Kidney glomerular epithelial cell (primary cell): ENCODE measurements around the gene PEX11A.
A peak's percentile ranks its signal among the peaks of the same experiment; 100 is the strongest.

Source experiments
- DNase-seq: peaks from one replicate; lab custom pipeline; 2025; lab: John Stamatoyannopoulos, UW

PEX11A gene

DNA sequence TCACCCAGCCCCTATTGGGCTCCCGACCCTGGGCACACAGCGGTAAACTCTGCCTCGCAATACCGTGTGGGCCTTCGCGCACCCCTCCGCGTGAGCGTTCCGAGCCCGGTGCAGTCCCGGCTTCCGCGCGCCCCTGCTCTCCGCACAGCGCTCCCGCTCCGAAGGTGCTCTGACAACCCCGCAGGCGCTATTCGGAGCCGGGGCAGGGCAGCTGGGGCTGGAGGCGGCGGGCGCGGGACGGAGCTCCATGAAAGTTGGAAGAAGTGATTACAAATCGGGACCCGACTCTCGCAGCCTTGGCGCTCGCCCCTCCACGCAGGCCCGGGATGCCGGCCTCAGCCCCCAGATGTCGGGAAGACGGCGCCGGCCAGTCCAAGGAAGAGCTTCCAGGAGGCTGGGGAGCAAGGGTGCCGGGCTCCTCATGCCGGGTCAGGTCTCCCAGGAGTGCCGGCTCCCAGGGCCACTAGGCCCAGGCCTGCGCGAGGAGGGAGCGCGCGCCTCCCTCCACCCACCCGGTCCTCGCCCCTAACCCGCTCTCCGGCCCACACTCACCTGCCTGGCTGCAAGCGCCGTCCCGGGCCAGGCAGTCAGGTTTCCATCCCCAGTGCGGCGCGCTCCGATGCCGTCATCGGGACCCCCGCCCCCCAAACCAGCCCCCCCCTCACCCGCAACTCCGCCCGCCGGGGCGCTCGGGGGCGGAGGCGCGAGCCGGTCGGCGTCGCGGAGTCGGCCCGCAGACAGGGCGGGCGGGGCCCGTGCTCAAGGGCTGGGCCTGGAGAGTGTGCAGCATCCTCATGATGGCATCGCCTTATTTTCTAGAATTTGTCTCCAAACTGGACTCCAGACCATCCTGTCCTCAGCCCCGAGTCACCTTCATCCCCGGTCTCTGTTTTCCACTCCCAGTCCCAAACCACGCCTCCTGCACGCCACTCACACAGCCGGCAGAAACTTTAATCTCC is 35.4 kb downstream of the PEX11A start, which contains the start of gene KIF7:
Gene KIF7, minus strand, starts transcription at position 621 of the 959 bp plus-strand sequence. CDS start 2,537 bp downstream, outside the sequence.
- DNase-seq = peak; percentile 28

DNA sequence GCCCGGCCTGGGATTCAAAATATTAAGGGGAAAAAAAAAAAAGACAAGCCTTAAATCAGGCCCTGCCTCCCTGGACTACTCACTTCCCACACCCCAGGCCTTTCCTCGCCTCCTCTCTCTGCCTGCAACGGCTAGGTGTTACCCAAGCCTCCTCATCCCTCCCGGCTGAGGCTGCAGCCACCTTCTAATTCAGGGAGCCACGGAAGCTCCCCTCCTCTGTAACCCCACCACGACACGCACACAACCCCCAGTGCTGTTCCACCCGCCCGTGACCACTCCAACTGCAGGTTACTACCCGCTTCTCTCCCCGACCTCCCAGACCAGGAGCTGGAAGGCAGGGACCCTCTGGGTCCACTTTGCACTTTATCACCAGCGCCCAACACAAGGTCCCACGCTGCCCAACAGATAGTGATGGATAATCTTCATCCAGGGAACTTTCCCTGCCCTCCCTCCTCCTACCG is 36.2 kb downstream of the PEX11A start:
- no peak for DNase-seq

DNA sequence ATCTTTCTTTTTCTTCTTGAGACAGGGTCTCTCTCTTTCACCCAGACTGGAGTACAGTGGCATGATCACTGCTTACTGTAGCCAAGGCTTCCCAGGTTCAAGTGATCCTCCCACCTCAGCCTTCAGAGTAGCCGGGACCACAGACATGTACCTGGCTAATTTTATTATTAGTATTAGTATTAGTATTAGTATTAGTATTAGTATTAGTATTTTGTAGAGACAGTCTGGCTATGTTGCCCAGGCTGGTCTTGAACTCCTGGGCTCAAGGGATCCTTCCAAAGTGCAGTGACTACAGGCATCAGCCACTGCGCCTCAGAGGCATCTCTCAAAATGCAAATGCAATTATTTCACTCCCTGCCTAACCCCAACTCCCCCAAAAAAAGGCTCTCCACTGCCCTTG is 37.0 kb downstream of the PEX11A start:
- no peak for DNase-seq

DNA sequence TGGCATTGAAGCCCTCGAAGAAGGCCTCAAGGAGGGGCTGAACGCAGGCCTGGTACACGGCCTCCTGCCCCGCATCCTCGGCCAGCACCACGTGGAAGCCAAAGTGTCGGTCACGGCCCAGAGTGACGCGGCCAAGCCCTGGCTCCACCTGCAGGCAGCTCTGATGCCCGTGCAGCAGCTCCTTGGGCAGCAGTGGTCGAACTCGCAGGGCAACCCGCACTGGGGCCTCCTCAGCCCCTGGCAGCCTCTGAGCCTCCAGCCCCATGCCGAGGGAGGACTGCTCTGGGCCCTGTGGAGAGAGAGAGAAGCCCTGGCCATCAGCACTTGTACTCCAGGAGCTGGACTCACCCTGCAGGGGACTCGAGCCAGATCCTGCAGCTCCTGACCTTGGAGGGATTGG is 37.9 kb downstream of the PEX11A start:
- DNase-seq = no peak

DNA sequence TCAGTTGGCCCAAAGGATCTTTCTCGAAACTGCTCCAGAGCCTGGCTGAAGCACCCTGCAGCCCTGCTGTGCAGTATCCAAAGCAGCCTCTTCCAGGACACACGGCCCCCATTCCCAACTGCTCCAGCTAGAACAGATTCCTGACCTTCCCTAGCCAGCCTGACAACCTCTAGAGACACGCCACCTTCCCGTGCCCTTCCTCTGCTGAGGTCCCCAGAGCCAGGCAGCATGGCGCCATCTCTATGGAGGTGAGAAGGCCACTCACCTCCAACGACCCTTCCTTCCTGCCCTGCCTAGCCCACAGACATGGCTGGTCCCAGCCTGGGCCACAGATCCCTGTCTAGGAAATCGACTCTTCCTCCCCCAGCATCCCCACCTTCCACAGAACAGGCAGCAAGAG is 38.4 kb downstream of the PEX11A start:
- no peak for DNase-seq

DNA sequence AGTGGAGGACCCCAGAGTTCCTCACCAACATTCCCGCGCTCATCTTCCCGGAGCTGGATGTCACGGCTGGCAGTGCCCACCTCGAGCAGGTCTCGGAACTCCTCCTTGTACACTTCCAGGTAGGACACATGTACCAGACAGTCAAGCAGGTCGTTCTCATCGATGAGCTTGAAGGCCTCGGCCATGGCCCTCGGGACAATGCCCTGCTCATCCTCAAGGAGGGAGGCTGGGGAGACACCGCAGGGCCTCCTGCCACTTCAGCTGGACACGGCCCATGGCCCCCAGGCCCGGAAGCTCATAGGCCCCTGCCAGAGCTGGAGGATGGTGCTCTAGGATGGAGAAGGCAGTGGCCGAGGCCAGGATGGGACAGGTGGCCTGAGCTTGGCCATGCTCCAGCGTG is 40.8 kb downstream of the PEX11A start:
- DNase-seq = no peak

DNA sequence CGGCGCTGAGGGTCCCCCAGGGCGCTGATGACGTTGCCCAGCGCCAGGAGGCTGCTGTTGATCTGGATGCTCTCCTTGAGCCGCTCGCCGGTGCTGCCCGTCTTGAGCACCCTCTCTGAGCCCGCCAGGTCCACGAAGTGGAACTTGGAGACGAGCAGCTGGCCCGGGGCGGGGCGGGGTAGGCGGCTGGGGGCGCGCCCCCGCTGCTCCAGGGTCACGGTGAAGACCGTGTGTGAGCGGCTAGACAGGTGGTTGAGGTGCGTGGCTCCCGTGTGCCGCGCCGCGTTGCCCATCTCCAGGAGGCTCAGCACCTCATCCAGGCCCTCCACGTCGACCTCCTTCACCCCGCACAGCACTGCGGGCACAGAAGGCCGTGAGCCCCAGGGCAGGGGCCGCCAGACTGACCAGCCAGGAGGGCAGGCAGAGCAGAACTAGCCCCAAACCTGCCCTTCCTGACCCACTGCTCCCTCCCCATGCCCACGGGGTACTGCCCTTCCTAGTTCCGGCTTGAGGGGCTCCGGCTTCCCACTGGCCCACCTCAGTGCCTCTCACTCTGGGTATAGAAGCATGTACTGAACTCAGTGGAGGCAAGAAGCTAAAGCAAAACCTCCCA is 41.4 kb downstream of the PEX11A start:
- DNase-seq = no peak

DNA sequence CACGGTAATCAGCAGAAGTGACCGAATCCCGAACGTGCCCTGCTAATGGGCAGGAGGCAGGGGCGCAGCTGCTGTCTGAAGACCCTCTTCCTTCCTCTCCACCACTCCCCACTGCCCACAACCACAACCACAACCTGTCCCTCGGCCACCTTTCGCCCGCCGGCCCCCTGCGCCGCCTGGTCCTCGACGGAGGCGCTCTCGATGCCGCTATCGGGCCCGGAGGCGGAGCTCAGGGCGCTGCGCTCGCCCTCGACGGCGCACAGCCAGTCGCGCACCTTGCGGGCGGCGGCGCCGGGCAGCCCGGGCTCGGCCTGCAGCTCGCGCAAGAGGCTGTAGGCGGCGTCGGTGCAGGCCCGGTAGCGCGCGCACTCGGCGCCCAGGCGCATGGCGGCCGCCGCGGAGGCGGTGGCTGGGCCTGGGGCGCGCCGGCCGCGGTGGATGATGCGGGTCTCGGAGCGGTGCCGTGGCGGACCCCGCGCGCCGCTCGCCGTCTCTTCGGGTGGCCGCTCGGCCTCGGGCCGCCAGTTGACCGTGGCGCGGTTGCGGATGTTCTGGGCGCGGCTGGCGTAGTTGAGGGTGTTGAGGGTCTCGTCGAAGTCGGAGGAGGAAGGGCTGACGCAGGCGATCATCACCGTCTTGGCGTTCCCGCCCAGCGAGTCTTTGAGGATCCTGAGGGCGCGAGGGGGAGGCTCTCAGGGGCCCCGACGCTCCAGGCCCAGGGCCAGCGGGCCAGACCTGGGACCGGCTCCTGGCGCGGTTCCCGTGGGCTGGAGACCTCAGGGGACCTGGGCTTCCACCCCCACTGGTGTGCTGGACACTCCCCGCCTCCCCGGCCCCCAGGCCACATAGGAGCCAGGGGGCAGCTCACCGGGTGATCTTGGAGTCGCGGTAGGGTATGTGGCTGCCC is 42.2 kb downstream of the PEX11A start:
- no peak for DNase-seq

DNA sequence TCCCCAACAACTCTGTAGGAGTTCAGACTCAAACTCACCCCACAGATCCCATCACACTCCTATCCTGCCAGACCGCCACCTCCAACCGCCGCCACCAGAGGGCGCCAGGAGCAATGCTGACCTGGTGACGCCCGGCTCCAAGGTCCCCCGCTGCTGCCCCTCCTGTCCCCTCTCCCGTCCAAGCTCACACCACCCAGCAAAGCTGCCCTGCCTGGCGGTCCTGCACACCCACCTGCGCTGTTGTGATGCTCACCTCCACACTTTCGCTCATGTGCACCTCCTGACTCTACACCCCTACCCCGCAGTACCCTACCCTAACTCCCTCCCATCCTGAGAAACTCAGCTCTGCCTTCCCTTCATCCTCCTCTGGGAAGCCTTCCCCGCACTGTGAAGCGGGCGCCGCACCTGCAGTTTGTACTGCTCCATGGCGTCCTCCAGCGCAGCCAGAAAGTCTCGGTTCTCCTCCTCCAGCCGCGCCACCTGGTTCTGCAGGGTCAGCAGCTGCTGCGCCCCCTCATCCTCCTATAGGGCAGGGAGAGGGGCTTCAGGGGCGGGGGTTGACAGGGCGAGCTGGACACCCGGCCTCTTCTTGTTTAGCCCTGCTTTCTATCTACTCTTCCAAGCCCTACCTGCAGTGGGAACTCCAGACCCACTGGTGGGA is 43.2 kb downstream of the PEX11A start:
- peak; percentile 41 for DNase-seq

DNA sequence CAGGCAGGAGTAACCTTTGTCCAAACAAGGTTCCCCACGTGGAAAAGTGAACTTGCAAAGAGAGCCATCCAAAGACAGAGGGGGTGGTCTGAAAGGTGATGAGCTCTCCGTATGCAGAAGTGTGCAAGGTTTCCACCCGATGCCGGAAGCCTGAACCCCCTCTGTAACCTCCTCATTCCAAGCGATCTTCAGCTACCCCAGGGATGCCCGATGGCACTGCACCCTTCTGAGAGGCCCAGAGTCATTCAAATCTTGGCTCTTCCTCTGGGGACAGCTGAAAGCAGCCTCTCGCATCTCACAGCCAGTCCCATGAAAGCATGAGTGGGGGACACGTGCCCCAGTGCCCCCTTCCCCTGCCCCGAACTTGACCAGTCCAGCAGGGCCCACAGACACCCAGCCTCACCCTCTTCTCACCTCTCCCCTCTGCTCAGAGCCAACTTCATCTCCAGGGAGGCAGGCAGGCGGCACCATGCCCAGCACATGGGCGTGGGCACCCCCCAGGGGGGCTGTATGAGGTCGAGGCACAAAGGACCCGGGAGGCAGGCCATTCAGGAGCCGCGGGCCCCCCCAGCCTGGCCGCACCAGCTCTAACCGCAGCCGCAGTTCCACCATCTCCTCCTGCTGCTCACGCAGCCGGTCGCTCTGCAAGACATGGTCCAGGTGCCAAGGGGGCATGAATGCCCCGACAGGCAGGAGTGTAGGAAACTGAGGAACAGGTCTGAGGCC is 44.0 kb downstream of the PEX11A start:
- DNase-seq = no peak

DNA sequence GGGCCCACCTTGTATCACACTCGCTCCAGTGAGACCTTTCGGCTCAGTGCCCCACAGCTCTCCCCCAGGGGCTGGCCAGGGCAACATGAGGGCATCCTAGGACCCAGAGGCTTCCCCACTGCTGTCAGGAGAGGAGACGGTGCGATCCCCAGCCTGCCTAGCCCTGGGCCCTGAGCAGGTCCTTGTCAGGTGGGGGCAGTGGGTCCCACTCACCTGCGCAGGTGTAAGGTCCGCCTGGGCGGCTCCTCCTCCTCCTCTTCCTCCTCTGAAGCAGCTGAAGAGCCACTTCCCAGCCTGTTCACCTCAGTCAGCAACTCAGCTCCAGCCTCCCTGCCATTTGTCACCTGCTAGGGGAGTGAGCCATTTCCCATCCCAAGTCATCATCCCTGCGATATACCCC is 44.9 kb downstream of the PEX11A start:
- DNase-seq = no peak

DNA sequence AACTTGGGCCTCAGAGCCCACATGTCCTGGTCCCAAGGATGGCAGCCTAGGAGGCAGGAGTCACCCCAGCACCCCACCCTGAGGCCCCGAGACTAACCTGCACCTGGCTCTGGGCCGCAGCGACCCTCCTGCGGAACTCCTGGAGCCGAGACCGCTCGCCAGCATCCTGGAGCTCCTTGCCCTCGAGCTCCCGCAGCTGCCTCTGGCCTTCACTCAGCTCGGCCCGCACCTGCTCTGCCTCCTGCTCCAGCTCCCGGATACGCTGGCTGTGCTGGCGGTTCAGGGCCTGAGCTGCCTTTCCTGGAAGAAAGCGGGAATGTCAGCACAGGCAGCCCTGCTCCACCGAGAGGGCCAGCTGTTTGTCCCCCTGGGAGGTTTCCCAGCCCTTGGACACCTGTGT is 48.4 kb downstream of the PEX11A start:
- no peak for DNase-seq

DNA sequence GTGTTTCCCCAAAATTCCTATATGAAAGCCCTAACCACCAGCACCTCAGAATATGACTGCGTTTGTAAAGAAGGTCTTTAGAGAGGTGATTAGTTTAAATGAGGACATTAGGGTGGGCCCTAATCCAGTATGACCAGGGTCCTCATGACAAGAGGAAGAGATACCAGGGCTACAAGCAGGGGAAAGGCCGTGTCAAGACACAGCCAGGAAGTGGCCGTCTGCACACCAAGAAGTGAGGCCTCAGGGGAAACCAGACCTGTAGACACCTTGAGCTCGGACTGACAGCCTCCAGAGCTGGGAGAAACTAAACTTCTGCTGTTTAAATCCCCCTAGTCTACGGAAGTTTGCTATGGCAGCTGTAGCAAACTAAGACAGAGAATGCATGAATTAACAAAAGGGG is 49.5 kb downstream of the PEX11A start:
- no peak for DNase-seq

DNA sequence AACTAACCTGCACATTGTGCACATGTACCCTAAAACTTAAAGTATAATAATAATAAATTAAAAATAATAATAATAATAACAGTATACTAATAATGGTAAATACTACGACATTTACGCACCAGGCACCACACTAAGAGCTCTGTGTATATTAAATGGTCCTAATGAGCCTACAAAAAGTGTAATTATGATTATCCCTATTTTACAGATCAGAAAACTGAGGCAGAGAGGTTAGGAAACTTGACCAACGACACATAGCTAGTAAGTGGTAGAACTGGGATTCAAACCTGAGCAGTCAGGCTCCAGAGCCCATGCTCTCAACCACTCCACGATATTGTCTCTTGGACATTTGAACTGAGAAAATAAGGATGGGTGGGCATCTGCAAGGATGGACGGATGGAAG is 50.3 kb downstream of the PEX11A start:
- DNase-seq = no peak

DNA sequence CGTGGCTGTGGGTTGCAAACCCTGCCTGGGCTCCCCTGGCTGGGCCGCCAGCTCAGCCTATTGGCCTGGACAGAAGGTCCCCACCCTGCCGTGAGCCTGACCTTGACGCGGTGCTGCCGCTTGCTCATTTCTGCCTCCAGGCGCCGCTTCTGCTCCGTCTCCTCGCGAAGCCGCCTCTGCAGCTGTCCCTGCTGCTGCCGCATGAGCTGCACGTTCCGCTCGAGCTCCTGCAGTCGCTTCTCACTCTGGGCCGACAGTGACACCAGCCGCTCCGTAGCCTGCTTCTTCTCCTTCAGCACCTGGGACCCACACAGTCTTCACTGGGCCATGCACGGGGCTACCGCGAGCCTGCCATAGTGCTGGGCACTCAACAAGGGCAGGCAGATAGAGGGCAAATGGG is 57.0 kb downstream of the PEX11A start:
- no peak for DNase-seq

DNA sequence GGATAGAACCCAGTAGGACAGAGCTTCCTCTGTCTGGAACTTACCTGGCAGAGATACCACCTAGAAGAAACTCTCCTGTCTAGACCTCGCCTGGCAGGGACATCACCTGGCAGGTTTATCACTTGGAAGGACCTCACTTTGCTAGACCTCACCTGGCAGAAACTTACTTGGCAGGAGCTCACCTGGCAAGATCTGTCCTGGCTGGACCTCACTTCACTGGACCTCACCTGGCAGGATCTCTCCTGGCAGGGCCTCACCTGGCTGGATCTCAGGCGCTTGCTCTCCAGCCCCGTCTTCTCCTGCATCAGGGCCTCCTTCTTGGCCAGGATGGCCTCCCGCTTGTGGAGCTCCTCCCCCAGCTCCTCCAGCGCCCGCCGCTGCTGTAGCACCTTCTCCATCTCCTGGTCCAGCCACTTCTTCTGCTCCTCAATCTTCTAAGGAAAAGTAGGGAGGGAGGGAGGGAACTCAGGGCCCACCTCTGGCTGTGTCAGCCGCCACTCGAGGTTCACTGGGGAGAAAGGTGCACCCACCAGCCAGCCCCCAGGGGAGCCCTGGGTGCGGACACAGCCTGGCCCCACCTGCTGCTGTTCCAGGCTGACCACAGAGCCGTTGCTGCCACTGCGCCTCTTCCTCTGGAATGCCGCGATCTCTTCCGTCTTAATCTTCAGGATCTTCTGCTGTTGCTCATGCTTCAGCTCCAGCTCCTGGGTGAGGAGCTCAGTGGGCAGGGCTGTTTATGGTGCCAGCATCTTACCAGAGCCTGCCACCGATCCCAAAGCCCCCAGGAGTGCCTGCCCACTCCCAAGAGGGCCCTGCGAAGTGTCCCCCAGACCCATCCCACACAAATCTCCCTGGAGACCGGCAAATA is 57.8 kb downstream of the PEX11A start:
- DNase-seq = no peak

DNA sequence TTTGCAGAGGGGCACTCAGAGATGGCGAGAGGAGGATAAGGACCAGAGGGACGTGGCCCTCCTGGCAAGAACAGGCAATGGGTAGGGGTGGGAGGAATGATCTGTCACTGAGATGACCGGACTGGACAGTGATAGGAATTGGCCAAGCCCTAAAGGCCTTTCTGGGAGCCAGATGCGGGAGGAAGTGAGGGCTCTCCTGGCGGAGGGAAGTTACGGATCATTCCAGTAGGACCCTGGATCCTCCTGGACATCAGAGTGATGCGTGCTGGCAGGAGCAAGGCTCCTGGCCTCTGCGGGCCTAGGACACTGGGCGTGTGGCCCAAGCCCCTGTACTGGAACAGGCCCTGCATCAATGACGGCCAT is 58.7 kb downstream of the PEX11A start:
- DNase-seq = no peak
